ENCODE measurements around the gene SUFU.
"Not testable (repeated sequence)": the region's sequence is repeated elsewhere in the genome, so short reads cannot be mapped to it uniquely, and the experiment has no call there.

Gene SUFU

GRCh38 chr10:102503264-102504178, at the start of gene SUFU:
Gene SUFU (plus strand): TSS chr10:102503972. CDS start chr10:102504153, 181 bp downstream.
- peak; percentile 98 for DNase-seq (ENCODE audit: low read depth)

GRCh38 chr10:102454662-102455487, 48.9 kb upstream of the SUFU start:
- not testable (repeated sequence) for DNase-seq (ENCODE audit: low read depth)

- no peak for DNase-seq (ENCODE audit: low read depth)
These were observed 47.8 kb upstream of the SUFU start for GRCh38 chr10:102455893-102456471.

- no peak for DNase-seq (ENCODE audit: low read depth)
These were observed 46.1 kb upstream of the SUFU start for GRCh38 chr10:102457591-102458150.

- DNase-seq (ENCODE audit: low read depth), result no peak
These were observed 45.1 kb upstream of the SUFU start for GRCh38 chr10:102458656-102459055.

- DNase-seq (ENCODE audit: low read depth), result no peak
These were observed 43.0 kb upstream of the SUFU start for GRCh38 chr10:102460836-102461186.

- DNase-seq (ENCODE audit: low read depth), result peak; percentile 88
These were observed 42.4 kb upstream of the SUFU start for GRCh38 chr10:102461187-102462054.

- no peak for DNase-seq (ENCODE audit: low read depth)
These were observed 41.2 kb upstream of the SUFU start for GRCh38 chr10:102462512-102463054.

- DNase-seq (ENCODE audit: low read depth), result no peak
These were observed 39.8 kb upstream of the SUFU start for GRCh38 chr10:102463983-102464382.

GRCh38 chr10:102465466-102465865, 38.3 kb upstream of the SUFU start:
- no peak for DNase-seq (ENCODE audit: low read depth)

- no peak for DNase-seq (ENCODE audit: low read depth)
These were observed 36.5 kb upstream of the SUFU start for GRCh38 chr10:102467318-102467717.

- no peak for DNase-seq (ENCODE audit: low read depth)
These were observed 35.8 kb upstream of the SUFU start for GRCh38 chr10:102467971-102468438.

GRCh38 chr10:102468683-102469082, 35.1 kb upstream of the SUFU start:
- no peak for DNase-seq (ENCODE audit: low read depth)

- DNase-seq (ENCODE audit: low read depth), result no peak
These were observed 32.9 kb upstream of the SUFU start for GRCh38 chr10:102470579-102471546.

GRCh38 chr10:102473445-102474331, 30.1 kb upstream of the SUFU start:
- DNase-seq (ENCODE audit: low read depth), result no peak

- no peak for DNase-seq (ENCODE audit: low read depth)
These were observed 28.2 kb upstream of the SUFU start for GRCh38 chr10:102475451-102476040.

GRCh38 chr10:102476466-102477141, 27.2 kb upstream of the SUFU start:
- DNase-seq (ENCODE audit: low read depth), result no peak

GRCh38 chr10:102479651-102480050, 24.1 kb upstream of the SUFU start:
- no peak for DNase-seq (ENCODE audit: low read depth)

Data from T-helper 22 cell (primary cell).